ENCODE results near the gene FSHB. TPM values are rescaled to one million over a fixed set of nuclear protein-coding genes. Genes with fewer than 3 reads are reported as not detected.
"Not testable (repeated sequence)": the region's sequence is repeated elsewhere in the genome, so short reads cannot be mapped to it uniquely, and the experiment has no call there.

FSHB gene
- polyA plus RNA-seq, 1 donor: not detected

- DNase-seq: not testable (repeated sequence)
Measured at GRCh38 chr11:30268638-30269037, 37.8 kb downstream of the FSHB start.

- no peak for DNase-seq
Measured at GRCh38 chr11:30270671-30271070, 39.9 kb downstream of the FSHB start.

- DNase-seq: no peak
Measured at GRCh38 chr11:30277176-30277575, 46.4 kb downstream of the FSHB start.

- DNase-seq: no peak
Measured at GRCh38 chr11:30279796-30280195, 49.0 kb downstream of the FSHB start.

- no peak for DNase-seq
Measured at GRCh38 chr11:30281476-30282288, 50.9 kb downstream of the FSHB start.

GRCh38 chr11:30282289-30282631 is 51.4 kb downstream of the FSHB start:
- no peak for DNase-seq

Other genes with a start within 250 kb of the FSHB start
- gene KCNA4, start 214.0 kb upstream of the FSHB start, polyA plus RNA-seq (ENCODE audit: insufficient read length): 0.13 TPM
- gene ARL14EP, start 92.1 kb downstream of the FSHB start, polyA plus RNA-seq (ENCODE audit: insufficient read length): 58.2 TPM

Measured in left kidney (tissue), 2 donors.